ENCODE results near the gene RNF138.
"Not testable (repeated sequence)": the region's sequence is repeated elsewhere in the genome, so short reads cannot be mapped to it uniquely, and the experiment has no call there.

RNF138 gene

GRCh38 chr18:32157580-32157979 lies 65.9 kb downstream of the RNF138 start:
- Histone ChIP-seq H3K9me3 (ENCODE audit: control insufficient read depth, low read length) (no peaks in the 10 kb centered on the region), H3K4me3 (ENCODE audit: low read length) (no peak overlapping the region)

GRCh38 chr18:32158108-32158624 lies 66.5 kb downstream of the RNF138 start:
- Histone ChIP-seq H3K4me1 (ENCODE audit: control insufficient read depth, insufficient read depth, low read length) (no peaks in the 10 kb centered on the region), H3K9ac (ENCODE audit: low read length) (no peak overlapping the region), H3K9me3 (ENCODE audit: control insufficient read depth, low read length) (no peaks in the 10 kb centered on the region), H3K36me3 (ENCODE audit: control insufficient read depth, insufficient read depth, low read length) (no peaks in the 10 kb centered on the region), H3K4me3 (ENCODE audit: low read length) (no peak overlapping the region), H3K27me3 (ENCODE audit: control insufficient read depth, insufficient read depth, low read length) (no peaks in the 10 kb centered on the region)

More at GRCh38 chr18:32157580-32157979, 65.9 kb downstream of the RNF138 start:
- no peak overlapping the region for H3K9ac ChIP-seq (ENCODE audit: low read length)
- H3K36me3 ChIP-seq (ENCODE audit: control insufficient read depth, insufficient read depth, low read length): no peaks in the 10 kb centered on the region
- H3K4me1 ChIP-seq (ENCODE audit: control insufficient read depth, insufficient read depth, low read length): no peaks in the 10 kb centered on the region
- H3K27me3 ChIP-seq (ENCODE audit: control insufficient read depth, insufficient read depth, low read length): no peaks in the 10 kb centered on the region

- H3K4me1 ChIP-seq (ENCODE audit: control insufficient read depth, insufficient read depth, low read length); H3K4me3 ChIP-seq (ENCODE audit: low read length); H3K27me3 ChIP-seq (ENCODE audit: control insufficient read depth, insufficient read depth, low read length); H3K9me3 ChIP-seq (ENCODE audit: control insufficient read depth, low read length); H3K9ac ChIP-seq (ENCODE audit: low read length); H3K36me3 ChIP-seq (ENCODE audit: control insufficient read depth, insufficient read depth, low read length): not testable (repeated sequence)
Observed at GRCh38 chr18:32158631-32159030, 67.0 kb downstream of the RNF138 start.

DNA sequence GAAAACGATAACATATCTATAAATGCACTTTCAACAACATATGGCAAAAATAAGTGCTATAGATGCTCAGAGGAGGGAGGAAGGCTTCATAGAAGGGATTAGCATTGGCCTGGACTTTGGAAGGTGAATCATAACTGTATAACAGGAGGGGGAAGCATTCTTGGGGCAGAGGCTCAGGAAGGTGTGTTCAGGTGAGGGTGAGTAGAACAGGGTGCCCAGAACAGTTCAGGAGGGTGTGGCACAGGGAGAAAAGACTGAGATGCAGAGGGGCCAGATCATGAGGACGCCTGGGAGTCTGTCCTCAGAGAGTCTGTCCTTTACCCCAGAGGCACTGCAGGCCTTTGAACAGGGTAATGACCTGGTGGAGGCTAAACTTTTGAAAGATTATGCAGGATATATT lies 68.9 kb downstream of the RNF138 start:
- H3K27me3 ChIP-seq (ENCODE audit: control insufficient read depth, insufficient read depth, low read length): no peaks in the 10 kb centered on the region
- no peak overlapping the region for H3K4me3 ChIP-seq (ENCODE audit: low read length)
- H3K36me3 ChIP-seq (ENCODE audit: control insufficient read depth, insufficient read depth, low read length): no peaks in the 10 kb centered on the region
- no peaks in the 10 kb centered on the region for H3K4me1 ChIP-seq (ENCODE audit: control insufficient read depth, insufficient read depth, low read length)
- H3K9ac ChIP-seq (ENCODE audit: low read length): no peak overlapping the region
- no peaks in the 10 kb centered on the region for H3K9me3 ChIP-seq (ENCODE audit: control insufficient read depth, low read length)

GRCh38 chr18:32167980-32168730 lies 76.5 kb downstream of the RNF138 start:
- Histone ChIP-seq H3K4me3 (ENCODE audit: low read length) (no peak overlapping the region), H3K36me3 (ENCODE audit: control insufficient read depth, insufficient read depth, low read length) (no peaks in the 10 kb centered on the region), H3K27me3 (ENCODE audit: control insufficient read depth, insufficient read depth, low read length) (no peaks in the 10 kb centered on the region), H3K9ac (ENCODE audit: low read length) (no peak overlapping the region), H3K4me1 (ENCODE audit: control insufficient read depth, insufficient read depth, low read length) (no peaks in the 10 kb centered on the region), H3K9me3 (ENCODE audit: control insufficient read depth, low read length) (no peaks in the 10 kb centered on the region)

- H3K9ac ChIP-seq (ENCODE audit: low read length): no peak overlapping the region
- no peak overlapping the region for H3K4me3 ChIP-seq (ENCODE audit: low read length)
- H3K36me3 ChIP-seq (ENCODE audit: control insufficient read depth, insufficient read depth, low read length): no peaks in the 10 kb centered on the region
- no peaks in the 10 kb centered on the region for H3K4me1 ChIP-seq (ENCODE audit: control insufficient read depth, insufficient read depth, low read length)
- H3K27me3 ChIP-seq (ENCODE audit: control insufficient read depth, insufficient read depth, low read length): no peaks in the 10 kb centered on the region
- H3K9me3 ChIP-seq (ENCODE audit: control insufficient read depth, low read length): no peaks in the 10 kb centered on the region
Observed at GRCh38 chr18:32173654-32174053, 82.0 kb downstream of the RNF138 start.

DNA sequence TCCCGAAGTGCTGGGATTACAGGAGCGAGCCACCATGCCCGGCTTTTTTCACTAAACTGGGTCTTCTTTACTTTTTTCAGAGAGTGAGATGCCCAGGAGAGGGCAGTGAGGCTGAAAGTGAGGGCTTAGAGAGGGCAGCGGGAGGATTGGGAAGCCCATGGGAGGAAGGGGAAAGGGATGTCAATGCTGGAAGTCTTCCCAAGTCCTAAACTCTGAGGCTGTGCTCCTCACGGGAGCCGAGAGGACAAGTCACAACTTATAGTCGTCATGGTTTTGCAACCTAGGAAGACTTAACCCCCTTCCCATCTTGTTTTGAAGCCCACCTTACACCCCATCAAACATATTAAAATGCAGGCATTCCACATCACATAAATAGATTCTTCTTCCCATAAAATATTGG lies 83.0 kb downstream of the RNF138 start:
- Histone ChIP-seq H3K4me1 (ENCODE audit: control insufficient read depth, insufficient read depth, low read length) (no peaks in the 10 kb centered on the region), H3K27me3 (ENCODE audit: control insufficient read depth, insufficient read depth, low read length) (no peaks in the 10 kb centered on the region), H3K4me3 (ENCODE audit: low read length) (no peak overlapping the region), H3K9ac (ENCODE audit: low read length) (no peak overlapping the region), H3K36me3 (ENCODE audit: control insufficient read depth, insufficient read depth, low read length) (no peaks in the 10 kb centered on the region), H3K9me3 (ENCODE audit: control insufficient read depth, low read length) (no peaks in the 10 kb centered on the region)

GRCh38 chr18:32175265-32175664 lies 83.6 kb downstream of the RNF138 start:
- Histone ChIP-seq H3K9me3 (ENCODE audit: control insufficient read depth, low read length) (no peaks in the 10 kb centered on the region), H3K27me3 (ENCODE audit: control insufficient read depth, insufficient read depth, low read length) (no peaks in the 10 kb centered on the region), H3K4me1 (ENCODE audit: control insufficient read depth, insufficient read depth, low read length) (no peaks in the 10 kb centered on the region), H3K4me3 (ENCODE audit: low read length) (no peak overlapping the region), H3K36me3 (ENCODE audit: control insufficient read depth, insufficient read depth, low read length) (no peaks in the 10 kb centered on the region), H3K9ac (ENCODE audit: low read length) (no peak overlapping the region)

GRCh38 chr18:32176745-32177144 lies 85.1 kb downstream of the RNF138 start:
- H3K4me1 ChIP-seq (ENCODE audit: control insufficient read depth, insufficient read depth, low read length); H3K36me3 ChIP-seq (ENCODE audit: control insufficient read depth, insufficient read depth, low read length); H3K4me3 ChIP-seq (ENCODE audit: low read length); H3K9ac ChIP-seq (ENCODE audit: low read length); H3K27me3 ChIP-seq (ENCODE audit: control insufficient read depth, insufficient read depth, low read length); H3K9me3 ChIP-seq (ENCODE audit: control insufficient read depth, low read length): not testable (repeated sequence)

DNA sequence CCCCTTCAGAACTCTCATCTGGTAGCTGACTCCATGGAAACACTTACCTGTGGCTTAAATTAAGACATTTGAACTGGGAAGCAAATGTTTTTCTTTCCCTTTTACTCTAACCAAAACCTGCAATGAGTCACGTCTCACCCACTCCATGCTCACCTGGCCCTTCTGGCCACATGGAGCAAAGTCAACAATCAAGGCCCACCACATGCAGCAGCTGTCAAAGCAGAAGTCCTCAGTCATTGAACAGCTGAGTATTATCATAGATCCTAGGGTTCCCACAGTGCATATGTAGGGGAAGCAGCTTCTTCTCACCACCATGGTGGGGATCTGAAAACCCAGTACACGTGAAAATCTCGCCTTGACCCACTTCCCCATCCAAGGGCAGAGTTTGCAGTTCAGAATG lies 85.9 kb downstream of the RNF138 start:
- H3K4me3 ChIP-seq (ENCODE audit: low read length): no peak overlapping the region
- no peaks in the 10 kb centered on the region for H3K36me3 ChIP-seq (ENCODE audit: control insufficient read depth, insufficient read depth, low read length)
- no peak overlapping the region for H3K9ac ChIP-seq (ENCODE audit: low read length)
- no peaks in the 10 kb centered on the region for H3K4me1 ChIP-seq (ENCODE audit: control insufficient read depth, insufficient read depth, low read length)
- H3K27me3 ChIP-seq (ENCODE audit: control insufficient read depth, insufficient read depth, low read length): no peaks in the 10 kb centered on the region
- no peaks in the 10 kb centered on the region for H3K9me3 ChIP-seq (ENCODE audit: control insufficient read depth, low read length)

Data from mucosa of stomach (tissue), 1 donor.